ENCODE data around the gene ERMARD.

GRCh38 chr6:169808608-169808967 is 57.2 kb downstream of the ERMARD start:
- no peak for TF ChIP-seq ATF6 (CRISPR knock-in tag; IDR thresholded peaks at IDR 0.05)
- no peak for TF ChIP-seq TP53 (CRISPR knock-in tag; IDR thresholded peaks at IDR 0.05)
- no peak for TF ChIP-seq CTCF (IDR thresholded peaks at IDR 0.05)
- TF ChIP-seq STAT6 (CRISPR knock-in tag; conservative IDR thresholded peaks at IDR 0.05; ENCODE audit: low read depth) = no peak
- no peak for TF ChIP-seq RORB (CRISPR knock-in tag; IDR thresholded peaks at IDR 0.05)
- no peak for TF ChIP-seq MAX (CRISPR knock-in tag; IDR thresholded peaks at IDR 0.05)
- no peak for TF ChIP-seq NFYB (CRISPR knock-in tag; conservative IDR thresholded peaks at IDR 0.05; ENCODE audit: low read depth)
- no peak for TF ChIP-seq MLX (CRISPR knock-in tag; IDR thresholded peaks at IDR 0.05)
- no peak for TF ChIP-seq SOX15 (CRISPR knock-in tag; IDR thresholded peaks at IDR 0.05)
- TF ChIP-seq E2F1 (CRISPR knock-in tag; IDR thresholded peaks at IDR 0.05) = no peak
- no peak for TF ChIP-seq GTF2I (CRISPR knock-in tag; conservative IDR thresholded peaks at IDR 0.05)
- no peak for TF ChIP-seq ATF2 (CRISPR knock-in tag; IDR thresholded peaks at IDR 0.05; ENCODE audit: borderline replicate concordance, low read depth)
- TF ChIP-seq ZNF138 (CRISPR knock-in tag; conservative IDR thresholded peaks at IDR 0.05) = no peak
- no peak for TF ChIP-seq USF2 (CRISPR knock-in tag; IDR thresholded peaks at IDR 0.05)

All from WTC11 (cell line).